ENCODE results near the gene MEPE. TPM values are rescaled to one million over a fixed set of nuclear protein-coding genes. Genes with fewer than 3 reads are reported as not detected.
A peak's percentile ranks its signal among the peaks of the same experiment; 100 is the strongest.

Gene MEPE
- total and polyA plus RNA-seq, 2 experiments from 2014 or later = not detected

GRCh38 chr4:87838890-87839591, 6.3 kb downstream of the MEPE start:
- no peaks in the 10 kb centered on the region for H3K9me2 ChIP-seq (ENCODE audit: insufficient read depth)
- peak; percentile 71 for DNase-seq
- peak overlapping the region; percentile 43; the same call in 1 of the 2 replicates for H2AFZ ChIP-seq
- no peaks in the 10 kb centered on the region for H3K27me3 ChIP-seq (replicated peaks; ENCODE audit: insufficient read depth)
- 28 to 29% methylated on average over 7 of the region's 7 CpGs for WGBS, 2 experiments (ENCODE audit: low coverage in 1 of 2, low lambda C conversion rate in 2 of 2, missing lambda C conversion rate in 2 of 2)
- peaks cover 10% of the 10 kb centered on the region for H3F3A ChIP-seq (ENCODE audit: insufficient read depth)
- no peaks in the 10 kb centered on the region for H4K20me1 ChIP-seq (ENCODE audit: insufficient read depth)
- no peak overlapping the region for H3K4me2 ChIP-seq (ENCODE audit: unreplicated experiment)
- H3K4me3 ChIP-seq = no peak overlapping the region
- H3K79me2 ChIP-seq (ENCODE audit: insufficient read depth) = no peaks in the 10 kb centered on the region
- no peak overlapping the region for H3K9ac ChIP-seq
- H3K4me1 ChIP-seq (ENCODE audit: insufficient read depth) = peaks cover 20% of the 10 kb centered on the region
- no peaks in the 10 kb centered on the region for H3K9me3 ChIP-seq (ENCODE audit: low read depth)
- in situ Hi-C loops (cut with MboI) = loop anchor here (5.0 to 25.0 kb wide), 2 partner anchors 157 to 502 kb away; no protein-coding TSS in a partner anchor
- no peak for TF ChIP-seq EZH2 (IDR thresholded peaks at IDR 0.05; ENCODE audit: insufficient read depth, poor library complexity, severe bottlenecking)
- no peak for TF ChIP-seq EZH2phosphoT487 (IDR thresholded peaks at IDR 0.05; ENCODE audit: insufficient read depth, low read depth)
- no peaks in the 10 kb centered on the region for H3K36me3 ChIP-seq (ENCODE audit: low read depth)
- H3K27ac ChIP-seq = no peak overlapping the region

DNA sequence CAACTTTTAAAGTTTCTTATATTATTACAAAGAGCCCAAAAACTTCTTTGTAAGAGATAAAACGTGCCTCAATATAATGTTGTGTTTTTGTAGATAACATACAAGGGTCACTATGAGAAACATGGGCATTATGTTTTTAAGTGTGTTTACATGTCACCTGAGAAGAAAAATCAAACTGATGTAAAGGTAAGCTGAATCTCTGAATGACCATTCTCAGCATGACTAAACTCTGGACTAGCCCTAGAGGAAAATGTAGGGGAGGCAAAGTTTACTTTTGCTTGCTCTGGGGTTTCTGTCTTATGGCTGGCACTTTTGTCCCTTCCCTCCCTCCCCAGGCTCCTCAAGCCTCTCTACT, 6.8 kb downstream of the MEPE start:
- in situ Hi-C loops (cut with MboI) = loop anchor here (5.0 to 25.0 kb wide), 2 partner anchors 157 to 502 kb away; no protein-coding TSS in a partner anchor
- H3K36me3 ChIP-seq (ENCODE audit: low read depth) = no peaks in the 10 kb centered on the region
- 0 to 2% methylated on average over 1 of the region's 1 CpG for WGBS, 2 experiments (ENCODE audit: low coverage in 1 of 2, low lambda C conversion rate in 2 of 2, missing lambda C conversion rate in 2 of 2)

GRCh38 chr4:87840149-87840548, 7.4 kb downstream of the MEPE start:
- H3K9me2 ChIP-seq (ENCODE audit: insufficient read depth) = no peaks in the 10 kb centered on the region
- no peaks in the 10 kb centered on the region for H3K27me3 ChIP-seq (replicated peaks; ENCODE audit: insufficient read depth)
- H3F3A ChIP-seq (ENCODE audit: insufficient read depth) = peaks cover 17% of the 10 kb centered on the region
- TF ChIP-seq EZH2phosphoT487 (IDR thresholded peaks at IDR 0.05; ENCODE audit: insufficient read depth, low read depth) (no peak), EZH2 (IDR thresholded peaks at IDR 0.05; ENCODE audit: insufficient read depth, poor library complexity, severe bottlenecking) (no peak)
- H4K20me1 ChIP-seq (ENCODE audit: insufficient read depth) = no peaks in the 10 kb centered on the region
- no peak overlapping the region for H2AFZ ChIP-seq
- H3K9me3 ChIP-seq (ENCODE audit: low read depth) = no peaks in the 10 kb centered on the region
- H3K79me2 ChIP-seq (ENCODE audit: insufficient read depth) = no peaks in the 10 kb centered on the region
- DNase-seq = no peak
- no peak overlapping the region for H3K4me2 ChIP-seq (ENCODE audit: unreplicated experiment)
- no peak overlapping the region for H3K27ac ChIP-seq
- no peak overlapping the region for H3K9ac ChIP-seq
- H3K4me1 ChIP-seq (ENCODE audit: insufficient read depth) = peaks cover 20% of the 10 kb centered on the region
- H3K36me3 ChIP-seq (ENCODE audit: low read depth) = no peaks in the 10 kb centered on the region
- WGBS, 2 experiments (ENCODE audit: low coverage in 1 of 2, low lambda C conversion rate in 2 of 2, missing lambda C conversion rate in 2 of 2) = 86 to 88% methylated on average over 3 of the region's 3 CpGs
- in situ Hi-C loops (cut with MboI) = loop anchor here (10.0 to 25.0 kb wide), 2 partner anchors 285 to 503 kb away; no protein-coding TSS in a partner anchor
- H3K4me3 ChIP-seq = no peak overlapping the region

More for the DNA sequence above, 6.8 kb downstream of the MEPE start:
- Histone ChIP-seq H3K9me2 (ENCODE audit: insufficient read depth) (no peaks in the 10 kb centered on the region), H3K9me3 (ENCODE audit: low read depth) (no peaks in the 10 kb centered on the region), H4K20me1 (ENCODE audit: insufficient read depth) (no peaks in the 10 kb centered on the region), H3K4me3 (no peak overlapping the region), H3K4me1 (ENCODE audit: insufficient read depth) (peaks cover 24% of the 10 kb centered on the region), H3K9ac (no peak overlapping the region), H3F3A (ENCODE audit: insufficient read depth) (peaks cover 15% of the 10 kb centered on the region), H3K27me3 (replicated peaks; ENCODE audit: insufficient read depth) (no peaks in the 10 kb centered on the region), H2AFZ (peak overlapping the region; percentile 43; the same call in 1 of the 2 replicates), H3K79me2 (ENCODE audit: insufficient read depth) (no peaks in the 10 kb centered on the region), H3K4me2 (ENCODE audit: unreplicated experiment) (no peak overlapping the region), H3K27ac (no peak overlapping the region)
- TF ChIP-seq EZH2phosphoT487 (IDR thresholded peaks at IDR 0.05; ENCODE audit: insufficient read depth, low read depth) (no peak), EZH2 (IDR thresholded peaks at IDR 0.05; ENCODE audit: insufficient read depth, poor library complexity, severe bottlenecking) (no peak)
- no peak for DNase-seq

- Histone ChIP-seq H3F3A (ENCODE audit: insufficient read depth) (peaks cover 17% of the 10 kb centered on the region), H3K79me2 (ENCODE audit: insufficient read depth) (no peaks in the 10 kb centered on the region), H3K4me2 (ENCODE audit: unreplicated experiment) (peak overlapping the region; percentile 86), H2AFZ (peak overlapping the region; percentile 52), H3K4me1 (ENCODE audit: insufficient read depth) (peaks cover 16% of the 10 kb centered on the region), H3K9me3 (ENCODE audit: low read depth) (no peaks in the 10 kb centered on the region), H3K36me3 (ENCODE audit: low read depth) (no peaks in the 10 kb centered on the region), H3K27ac (peak overlapping the region; percentile 87), H4K20me1 (ENCODE audit: insufficient read depth) (no peaks in the 10 kb centered on the region), H3K9ac (peak overlapping the region; percentile 55), H3K27me3 (replicated peaks; ENCODE audit: insufficient read depth) (no peaks in the 10 kb centered on the region), H3K9me2 (ENCODE audit: insufficient read depth) (no peaks in the 10 kb centered on the region), H3K4me3 (peak overlapping the region; percentile 54)
- in situ Hi-C loops (cut with MboI) = loop anchor here (10.0 to 25.0 kb wide), 2 partner anchors 289 to 507 kb away; no protein-coding TSS in a partner anchor
- no peak for TF ChIP-seq EZH2 (IDR thresholded peaks at IDR 0.05; ENCODE audit: insufficient read depth, poor library complexity, severe bottlenecking)
- no peak for TF ChIP-seq EZH2phosphoT487 (IDR thresholded peaks at IDR 0.05; ENCODE audit: insufficient read depth, low read depth)
- DNase-seq = peak; percentile 97
- 5 to 8% methylated on average over 3 of the region's 3 CpGs for WGBS, 2 experiments (ENCODE audit: low coverage in 1 of 2, low lambda C conversion rate in 2 of 2, missing lambda C conversion rate in 2 of 2)
Measured at GRCh38 chr4:87843936-87844335, 11.2 kb downstream of the MEPE start.

Data from GM23248 (cell line).